ENCODE data around the gene EDEM3. TPM values are rescaled to one million over a fixed set of nuclear protein-coding genes. Genes with fewer than 3 reads are reported as not detected.

The EDEM3 gene
- total and polyA plus RNA-seq, 4 donors: 11.7 to 53.8 (median 23.7) TPM

- no peak overlapping the region for H3K9ac ChIP-seq (ENCODE audit: low read depth in 1 of 2, low read length in 2 of 2)
- no peak for DNase-seq (ENCODE audit: low spot score)
- H3K36me3 ChIP-seq (ENCODE audit: control insufficient read depth in 4 of 4, insufficient read depth in 3 of 4, low read depth in 1 of 4, low read length in 3 of 4): peaks cover 1 to 20% (median 16%) of the 10 kb centered on the region in 4 donors
- 100% methylated on average over 2 of the region's 2 CpGs for WGBS
- TF ChIP-seq NR2F2 (IDR thresholded peaks at IDR 0.05): no peak
- no peak for TF ChIP-seq HNF4A (conservative IDR thresholded peaks at IDR 0.05)
- no peak for TF ChIP-seq RXRA (IDR thresholded peaks at IDR 0.05)
- TF ChIP-seq JUND (IDR thresholded peaks at IDR 0.05): no peak
- TF ChIP-seq RAD21 (IDR thresholded peaks at IDR 0.05): no peak
- TF ChIP-seq ZBTB33 (IDR thresholded peaks at IDR 0.05): no peak
- no peak for TF ChIP-seq HNF4G (IDR thresholded peaks at IDR 0.05)
- TF ChIP-seq TAF1 (conservative IDR thresholded peaks at IDR 0.05): no peak
- TF ChIP-seq SP1 (IDR thresholded peaks at IDR 0.05): no peak
- H3K27me3 ChIP-seq (ENCODE audit: control insufficient read depth in 4 of 4, insufficient read depth in 4 of 4, low read length in 3 of 4): no peaks in the 10 kb centered on the region
- no peaks in the 10 kb centered on the region for H3K9me3 ChIP-seq (ENCODE audit: control insufficient read depth in 4 of 4, low read length in 3 of 4)
- H3K27ac ChIP-seq (ENCODE audit: low read depth in 1 of 2, low read length in 2 of 2): no peak overlapping the region
- no peaks in the 10 kb centered on the region for H3K4me1 ChIP-seq (ENCODE audit: control insufficient read depth in 4 of 4, insufficient read depth in 4 of 4, low read length in 3 of 4)
- H3K4me3 ChIP-seq (ENCODE audit: low read depth in 1 of 3, low read length in 3 of 3): no peak overlapping the region
Measured at GRCh38 chr1:184693011-184693410, 61.6 kb downstream of the EDEM3 start.

GRCh38 chr1:184691719-184692324, 62.8 kb downstream of the EDEM3 start:
- WGBS: 35% methylated on average over 4 of the region's 4 CpGs
- Histone ChIP-seq H3K4me1 (ENCODE audit: control insufficient read depth in 4 of 4, insufficient read depth in 4 of 4, low read length in 3 of 4) (no peaks in the 10 kb centered on the region), H3K9ac (ENCODE audit: low read depth in 1 of 2, low read length in 2 of 2) (no peak overlapping the region), H3K9me3 (ENCODE audit: control insufficient read depth in 4 of 4, low read length in 3 of 4) (no peaks in the 10 kb centered on the region), H3K27me3 (ENCODE audit: control insufficient read depth in 4 of 4, insufficient read depth in 4 of 4, low read length in 3 of 4) (no peaks in the 10 kb centered on the region), H3K4me3 (ENCODE audit: low read depth in 1 of 3, low read length in 3 of 3) (no peak overlapping the region), H3K27ac (ENCODE audit: low read depth in 1 of 2, low read length in 2 of 2) (no peak overlapping the region), H3K36me3 (ENCODE audit: control insufficient read depth in 4 of 4, insufficient read depth in 3 of 4, low read depth in 1 of 4, low read length in 3 of 4) (peaks cover 1 to 20% (median 16%) of the 10 kb centered on the region in 4 donors)
- DNase-seq (ENCODE audit: low spot score): no peak
- TF ChIP-seq ATF3 (IDR thresholded peaks at IDR 0.05): no peak
- no peak for TF ChIP-seq ZBTB33 (IDR thresholded peaks at IDR 0.05)
- TF ChIP-seq RAD21 (IDR thresholded peaks at IDR 0.05): peak; percentile 83 to 86
- no peak for TF ChIP-seq HNF4G (IDR thresholded peaks at IDR 0.05)
- TF ChIP-seq CTCF (IDR thresholded peaks at IDR 0.05; ENCODE audit: low read depth, low read length, missing input control): peak; percentile 71

- WGBS: 67% methylated on average over 3 of the region's 3 CpGs
- Histone ChIP-seq H3K9ac (ENCODE audit: low read depth in 1 of 2, low read length in 2 of 2) (no peak overlapping the region), H3K9me3 (ENCODE audit: control insufficient read depth in 4 of 4, low read length in 3 of 4) (no peaks in the 10 kb centered on the region), H3K27me3 (ENCODE audit: control insufficient read depth in 4 of 4, insufficient read depth in 4 of 4, low read length in 3 of 4) (no peaks in the 10 kb centered on the region), H3K27ac (ENCODE audit: low read depth in 1 of 2, low read length in 2 of 2) (no peak overlapping the region), H3K4me1 (ENCODE audit: control insufficient read depth in 4 of 4, insufficient read depth in 4 of 4, low read length in 3 of 4) (no peaks in the 10 kb centered on the region), H3K36me3 (ENCODE audit: control insufficient read depth in 4 of 4, insufficient read depth in 3 of 4, low read depth in 1 of 4, low read length in 3 of 4) (no peaks in the 10 kb centered on the region), H3K4me3 (ENCODE audit: low read depth in 1 of 3, low read length in 3 of 3) (no peak overlapping the region)
- DNase-seq (ENCODE audit: low spot score): no peak
- no peak for TF ChIP-seq JUND (IDR thresholded peaks at IDR 0.05)
- no peak for TF ChIP-seq YY1 (IDR thresholded peaks at IDR 0.05)
- no peak for TF ChIP-seq CTCF (IDR thresholded peaks at IDR 0.05; ENCODE audit: low read depth, low read length, missing input control)
- TF ChIP-seq GABPA (IDR thresholded peaks at IDR 0.05 in 1 of 2, conservative IDR thresholded peaks at IDR 0.05 in 1 of 2): no peak
- no peak for TF ChIP-seq MAX (IDR thresholded peaks at IDR 0.05)
- no peak for TF ChIP-seq FOXA2 (IDR thresholded peaks at IDR 0.05)
- no peak for TF ChIP-seq TAF1 (conservative IDR thresholded peaks at IDR 0.05)
- no peak for TF ChIP-seq RAD21 (IDR thresholded peaks at IDR 0.05)
- TF ChIP-seq SP1 (IDR thresholded peaks at IDR 0.05): no peak
- no peak for TF ChIP-seq NR2F2 (IDR thresholded peaks at IDR 0.05)
- no peak for TF ChIP-seq RXRA (IDR thresholded peaks at IDR 0.05)
- TF ChIP-seq ATF3 (IDR thresholded peaks at IDR 0.05): no peak
- TF ChIP-seq HNF4A (conservative IDR thresholded peaks at IDR 0.05): no peak
- no peak for TF ChIP-seq HNF4G (IDR thresholded peaks at IDR 0.05)
- TF ChIP-seq FOXA1 (IDR thresholded peaks at IDR 0.05): no peak
- TF ChIP-seq EGR1 (IDR thresholded peaks at IDR 0.05; ENCODE audit: low read depth in 2 of 2): no peak
Measured at GRCh38 chr1:184686540-184686939, 68.1 kb downstream of the EDEM3 start.

Measured in liver (tissue), 9 donors.